K562 (cell line): ENCODE results near the gene PRKAG1. TPM values are rescaled to one million over a fixed set of nuclear protein-coding genes. Genes with fewer than 3 reads are reported as not detected.

ENCODE experiments used
- CTCFL ChIP-seq: IDR thresholded peaks from 2 replicates; pipeline ENCODE4 v1.6.1; 2011; ENCODE audit warnings: borderline replicate concordance, low read depth, mild to moderate bottlenecking, moderate library complexity, low read length; ENCODE audit not compliant: insufficient read depth, poor library complexity, severe bottlenecking
- CUX1 ChIP-seq: fragments of 200-800 bp; sonication (Bioruptor generic); IDR thresholded peaks from 2 replicates; pipeline ENCODE4 v1.6.1; 2016; ENCODE audit warnings: missing genetic modification characterization, missing compliant biosample characterization
- SREBF1 ChIP-seq: fragments of 150-350 bp; IDR thresholded peaks from 2 replicates; pipeline ENCODE4 v1.6.1; 2014; ENCODE audit warnings: antibody characterized with exemption, low read depth, low read length, borderline replicate concordance
- ZNF696 ChIP-seq: fragments of 250-450 bp; sonication (Bioruptor Pico); conservative IDR thresholded peaks from 2 replicates; pipeline ENCODE4 v1.4.0; 2020; ENCODE audit warnings: mild to moderate bottlenecking, moderate library complexity
- polyA plus RNA-seq, 8 experiments: library from polyadenylated mRNA; depleted of rRNA in 4 of 8; stranded (reverse) in 5 of 8; unstranded in 3 of 8; fragments of >200 nt; fragmentation: Nextera tagmentation in 2 of 8; fragmentation: Illumina TruSeq in 1 of 8; extraction: Ambion mirVana in 2 of 8; extraction: Trizol in 1 of 8; gene quantifications; 2 replicates each; pipeline versions ENCODE4 v1.2.1 to v1.2.3, GENCODE V29; 2011 to 2014; ENCODE audit warnings: inconsistent platforms in 1 of 8, missing spikeins in 1 of 8
- total RNA-seq, 7 experiments: library from RNA; depleted of rRNA in 6 of 7; stranded (reverse); fragments of >200 nt in 6 of 7; fragmentation: Illumina TruSeq in 2 of 7; extraction: Trizol in 2 of 7; gene quantifications; 2 replicates each; pipeline versions ENCODE4 v1.2.1 to v1.2.3, GENCODE V29; 2011 to 2021; ENCODE audit warnings: low replicate concordance in 1 of 7
- TF ChIP-seq, protein P1 (sequence below): fragments of 250-450 bp; sonication (Bioruptor Pico); IDR thresholded peaks from 2 replicates; pipeline ENCODE4 v1.4.0; 2020; ENCODE audit warnings: mild to moderate bottlenecking, moderate library complexity, borderline replicate concordance

Gene PRKAG1
- total and polyA plus RNA-seq, 9 of the 15 experiments (the other 6 are each of a cell fraction or from before 2014, with no cell fraction given): 51.1 to 126 (median 79.1) TPM

DNA sequence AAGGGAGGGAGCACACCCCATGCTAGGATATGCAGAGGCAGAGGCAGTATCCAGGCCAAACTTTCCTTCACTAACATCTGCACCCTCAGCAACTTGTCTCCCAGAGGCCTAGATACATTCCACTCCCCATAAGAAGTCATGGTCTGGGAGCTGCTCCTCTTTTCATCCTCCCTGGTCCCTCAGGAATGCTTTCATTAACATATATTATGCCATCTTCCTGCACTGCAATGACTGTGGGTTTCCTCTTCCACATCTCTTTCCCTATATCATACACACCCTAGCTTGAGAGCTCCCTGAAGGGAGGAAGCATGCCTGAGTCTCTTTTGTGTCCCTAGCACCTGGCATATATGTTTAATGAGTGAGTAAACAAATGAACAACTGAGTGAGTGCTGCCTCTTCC, 28.0 kb downstream of the PRKAG1 start (continued):
- TF ChIP-seq SREBF1 (no peak), ZNF696 (no peak), CUX1 (CRISPR knock-in tag) (no peak), CTCFL (no peak)
- TF ChIP-seq, protein P1, sequence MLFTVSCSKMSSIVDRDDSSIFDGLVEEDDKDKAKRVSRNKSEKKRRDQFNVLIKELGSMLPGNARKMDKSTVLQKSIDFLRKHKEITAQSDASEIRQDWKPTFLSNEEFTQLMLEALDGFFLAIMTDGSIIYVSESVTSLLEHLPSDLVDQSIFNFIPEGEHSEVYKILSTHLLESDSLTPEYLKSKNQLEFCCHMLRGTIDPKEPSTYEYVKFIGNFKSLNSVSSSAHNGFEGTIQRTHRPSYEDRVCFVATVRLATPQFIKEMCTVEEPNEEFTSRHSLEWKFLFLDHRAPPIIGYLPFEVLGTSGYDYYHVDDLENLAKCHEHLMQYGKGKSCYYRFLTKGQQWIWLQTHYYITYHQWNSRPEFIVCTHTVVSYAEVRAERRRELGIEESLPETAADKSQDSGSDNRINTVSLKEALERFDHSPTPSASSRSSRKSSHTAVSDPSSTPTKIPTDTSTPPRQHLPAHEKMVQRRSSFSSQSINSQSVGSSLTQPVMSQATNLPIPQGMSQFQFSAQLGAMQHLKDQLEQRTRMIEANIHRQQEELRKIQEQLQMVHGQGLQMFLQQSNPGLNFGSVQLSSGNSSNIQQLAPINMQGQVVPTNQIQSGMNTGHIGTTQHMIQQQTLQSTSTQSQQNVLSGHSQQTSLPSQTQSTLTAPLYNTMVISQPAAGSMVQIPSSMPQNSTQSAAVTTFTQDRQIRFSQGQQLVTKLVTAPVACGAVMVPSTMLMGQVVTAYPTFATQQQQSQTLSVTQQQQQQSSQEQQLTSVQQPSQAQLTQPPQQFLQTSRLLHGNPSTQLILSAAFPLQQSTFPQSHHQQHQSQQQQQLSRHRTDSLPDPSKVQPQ: no peak
- TF ChIP-seq, all 486 proteins: peak for 0
